HG02938 (cell line): ENCODE data around the gene MLST8.
"Not testable (repeated sequence)": the region's sequence is repeated elsewhere in the genome, so short reads cannot be mapped to it uniquely, and the experiment has no call there.

Experiments used
- ATAC-seq: cut with Tn5 transposase; IDR thresholded peaks from one replicate; pipeline ENCODE4 v1.9.1; 2021; ENCODE audit warnings: mild to moderate bottlenecking, moderate library complexity; ENCODE audit not compliant: unreplicated experiment

MLST8 gene

GRCh38 chr16:2189252-2189893, 15.9 kb upstream of the MLST8 start:
- ATAC-seq, result no peak

DNA sequence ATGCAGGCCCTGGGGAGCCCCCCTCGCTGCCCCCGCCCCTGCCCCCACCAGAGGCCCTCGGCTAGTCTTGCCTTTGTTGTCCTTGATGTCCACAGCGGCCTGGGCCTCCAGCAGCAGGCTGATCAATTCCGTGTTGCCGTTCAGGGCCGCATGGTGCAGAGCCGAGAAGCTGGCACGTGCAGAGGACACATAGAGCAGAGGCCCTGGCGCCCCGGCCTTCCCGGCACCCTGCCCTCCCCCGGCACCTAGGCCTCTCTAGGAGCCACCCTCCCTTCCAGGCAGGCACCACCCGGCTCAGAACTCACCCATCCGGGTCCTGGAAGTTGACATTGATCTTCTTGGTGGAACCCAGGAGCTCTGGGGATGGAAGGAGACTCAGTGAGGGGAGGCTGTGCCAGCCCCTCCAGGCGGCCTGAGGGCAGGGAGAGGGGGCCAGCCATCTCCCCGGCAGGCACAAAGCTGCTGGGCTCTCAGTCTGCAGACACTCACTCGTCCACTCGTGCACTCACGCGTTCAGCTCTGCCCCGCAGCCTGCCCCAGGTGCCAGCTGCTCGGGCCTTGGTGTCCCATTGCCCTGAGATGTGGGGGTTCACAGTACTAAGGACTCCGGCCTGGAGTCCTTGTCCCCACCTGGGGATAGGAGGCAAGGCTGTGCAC, 15.1 kb upstream of the MLST8 start:
- ATAC-seq, result no peak

DNA sequence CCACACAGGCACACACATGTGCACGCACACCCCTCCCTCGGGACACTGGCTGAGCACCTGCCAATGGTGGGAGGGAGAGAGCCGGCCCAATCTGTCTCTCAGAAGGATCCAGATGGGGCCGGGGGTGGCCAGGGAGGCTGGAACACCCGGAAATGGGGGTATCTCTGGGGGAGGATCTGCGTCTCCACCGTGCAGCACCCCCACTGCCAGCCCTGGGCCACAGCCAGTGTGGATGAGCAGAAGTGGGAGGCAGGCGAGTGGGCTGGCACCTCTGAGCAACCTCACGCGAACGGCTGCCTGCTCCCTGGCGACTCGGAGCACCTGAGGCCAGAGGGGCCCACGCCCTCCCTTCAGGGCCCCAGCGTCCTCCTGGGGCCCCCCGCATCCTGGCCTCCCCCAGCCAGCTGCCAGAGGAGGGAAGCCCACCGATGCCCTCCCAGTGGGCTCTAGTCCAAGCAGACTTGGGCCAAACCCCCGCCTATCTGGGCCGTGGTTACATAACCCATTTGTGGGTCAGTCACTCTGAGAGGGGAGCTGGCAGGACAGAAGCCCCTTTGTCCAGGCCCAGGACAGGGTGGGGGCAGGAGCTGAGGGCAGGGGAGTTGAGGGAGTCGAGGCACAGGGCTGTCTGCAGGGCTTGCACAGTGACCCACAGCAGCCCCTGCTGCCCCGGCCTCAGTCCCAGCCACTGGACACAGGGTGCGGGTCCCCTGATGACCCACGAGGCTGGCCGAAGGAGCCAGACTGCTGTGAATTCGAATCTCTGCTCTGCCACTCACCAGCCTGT, 14.4 kb upstream of the MLST8 start:
- ATAC-seq, result no peak

DNA sequence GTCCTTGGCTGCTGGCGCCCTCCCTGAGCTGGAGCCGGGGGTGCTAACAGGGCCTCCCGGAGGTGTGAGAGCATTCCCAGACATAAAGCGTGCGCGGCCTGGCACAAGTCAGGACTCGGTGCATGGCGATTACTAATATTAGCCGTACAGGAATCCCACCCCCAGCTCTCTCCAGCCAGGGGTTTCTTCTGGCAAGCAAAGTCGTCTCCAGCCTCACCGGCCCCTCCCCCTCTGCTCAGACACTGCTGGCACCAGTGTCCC, 13.9 kb upstream of the MLST8 start:
- ATAC-seq, result no peak

DNA sequence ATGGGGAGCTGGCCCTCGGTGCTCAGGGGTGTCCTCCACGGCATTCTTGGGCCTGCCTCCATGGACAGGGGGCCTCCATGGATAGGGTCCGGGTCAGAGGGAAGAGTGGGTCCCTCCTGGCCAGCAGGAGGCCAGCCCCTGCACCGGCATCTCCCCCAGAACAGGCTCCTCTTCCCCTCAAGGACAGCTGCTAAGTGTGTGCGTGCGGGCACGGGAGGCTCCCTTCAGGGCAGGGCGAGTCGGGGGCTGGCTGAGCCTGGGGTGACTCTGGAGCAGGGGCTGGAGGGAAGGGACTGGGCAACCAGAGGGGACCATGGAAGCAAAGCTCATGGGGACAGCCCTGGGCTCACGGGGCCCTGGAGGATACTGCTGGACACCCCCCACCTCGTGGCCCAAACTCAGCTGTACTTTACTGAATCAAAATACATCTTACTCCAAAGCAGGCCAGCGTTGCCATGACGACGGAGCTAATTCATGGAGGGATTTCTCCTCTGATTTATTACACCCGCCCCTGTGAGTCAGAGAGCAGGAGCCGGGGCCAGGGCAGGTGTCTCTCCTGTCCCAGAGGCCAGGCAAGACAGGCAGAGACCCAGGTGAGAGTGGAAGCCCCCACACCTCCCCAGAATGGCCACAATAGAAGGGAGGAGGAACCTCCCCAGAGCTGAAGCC, 11.0 kb upstream of the MLST8 start:
- no peak for ATAC-seq

GRCh38 chr16:2194852-2195321, 10.4 kb upstream of the MLST8 start:
- ATAC-seq, result no peak

DNA sequence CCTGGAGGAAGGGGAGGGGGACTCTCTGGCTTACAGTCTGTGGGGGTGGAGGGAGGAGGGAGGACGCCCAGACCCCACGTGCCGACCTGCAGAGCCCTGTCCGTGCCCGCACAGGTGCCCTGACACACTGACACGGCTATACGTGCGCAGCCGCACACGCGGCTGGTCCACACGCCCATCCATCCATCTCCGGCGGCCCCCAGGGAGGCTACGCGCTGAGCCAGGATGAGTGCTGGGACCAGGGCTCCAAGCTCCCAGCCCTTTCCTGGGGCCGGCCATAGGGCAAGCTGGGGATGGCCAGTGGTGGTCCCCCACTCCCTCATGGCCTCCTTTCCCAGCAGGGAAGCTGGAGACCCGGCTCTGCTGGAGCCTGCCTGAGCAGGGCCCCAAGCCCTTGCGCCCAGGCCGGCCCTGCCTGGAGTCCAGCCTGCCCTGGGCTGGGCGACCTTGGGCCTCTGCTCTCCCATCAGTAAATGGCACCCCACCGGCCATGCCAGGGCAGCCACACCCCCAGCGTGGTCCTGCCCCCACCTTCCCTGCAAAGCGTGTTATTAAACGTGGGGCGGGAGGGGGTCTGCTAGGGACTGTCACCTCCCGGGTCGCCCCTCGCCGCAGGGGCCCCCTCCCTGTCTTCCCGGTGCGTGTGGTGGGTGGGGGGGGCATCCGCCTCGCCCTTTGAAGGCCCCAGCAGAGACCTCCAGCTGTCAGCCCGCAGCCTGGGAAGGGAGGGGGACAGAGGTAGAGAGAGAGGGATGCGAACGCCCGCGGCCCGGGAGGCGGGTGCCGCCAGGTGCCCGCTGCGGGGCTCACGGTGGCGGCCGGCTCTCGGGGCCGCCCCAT, 9.7 kb upstream of the MLST8 start:
- no peak for ATAC-seq

GRCh38 chr16:2196162-2196980, 8.9 kb upstream of the MLST8 start, which contains the start of gene CASKIN1:
CASKIN1 (minus strand) TSS chr16:2196605; CDS start chr16:2196432, 173 bp downstream.
- ATAC-seq, result no peak

DNA sequence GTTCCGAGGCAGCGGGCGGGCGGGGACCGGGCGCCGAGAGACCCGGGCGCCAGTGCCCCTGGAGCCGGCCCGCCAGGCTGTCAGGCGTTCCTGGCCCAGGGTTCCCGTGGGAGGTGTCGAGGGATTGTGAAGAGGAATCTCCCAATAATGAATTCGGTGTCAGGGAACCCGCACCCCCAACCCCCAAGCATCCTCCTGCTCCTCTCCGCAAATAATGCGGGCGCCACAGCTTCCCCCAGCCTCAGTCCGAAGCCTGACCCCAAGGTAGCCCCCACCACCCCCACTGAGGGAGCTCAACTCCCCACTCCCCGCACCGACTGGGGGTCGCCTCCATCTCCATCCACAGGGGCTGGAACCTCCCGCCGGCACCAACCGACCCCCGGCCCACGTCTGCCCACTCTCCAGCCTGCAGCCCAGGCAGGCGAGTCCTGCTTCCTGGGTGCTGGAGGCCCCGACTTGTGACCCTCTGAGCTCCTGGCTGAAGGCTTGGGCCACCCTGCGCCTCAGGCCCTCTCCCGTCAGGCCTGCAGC, 8.2 kb upstream of the MLST8 start:
- ATAC-seq, result no peak

DNA sequence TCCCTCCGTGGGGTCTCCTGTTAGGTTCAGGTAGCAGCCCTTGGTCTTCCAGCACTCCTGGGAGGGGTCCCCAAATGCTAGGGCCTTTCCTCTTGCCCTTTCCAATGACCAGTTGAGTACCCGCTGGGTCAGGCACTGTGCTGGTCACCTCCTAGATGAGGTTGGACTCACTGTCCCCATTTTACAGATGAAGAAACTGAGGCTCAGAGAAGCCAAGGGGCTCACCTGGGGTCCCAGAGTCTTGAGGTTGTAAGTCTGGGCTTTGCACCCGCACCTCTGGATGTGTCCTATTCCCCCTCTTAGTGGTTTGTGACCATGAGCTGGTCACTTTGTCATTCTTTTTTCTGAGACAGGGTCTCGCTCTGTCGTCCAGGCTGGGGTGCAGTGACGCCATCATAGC, 7.5 kb upstream of the MLST8 start:
- ATAC-seq, result no peak

- no peak for ATAC-seq
These were observed 7.0 kb upstream of the MLST8 start for GRCh38 chr16:2198283-2198682.

DNA sequence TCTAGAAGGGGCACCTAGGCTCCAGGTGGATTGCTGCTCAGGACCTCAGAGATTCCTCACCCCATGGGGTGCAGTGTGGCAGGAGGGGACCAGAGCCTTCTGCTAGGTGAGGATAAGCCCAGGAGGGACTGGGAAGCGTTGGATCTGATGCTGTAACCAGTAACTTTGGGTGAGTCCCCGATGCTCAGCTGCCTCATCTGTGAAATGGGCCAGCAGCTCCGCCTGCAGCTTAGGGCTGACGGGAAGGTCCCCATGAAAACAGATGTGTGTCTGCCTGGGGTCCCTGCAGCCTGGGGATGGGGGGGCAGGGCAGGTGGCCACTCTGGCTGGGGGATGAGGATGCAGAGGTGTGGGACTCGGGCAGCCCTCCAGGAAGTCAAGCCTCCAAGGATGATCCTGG, 6.2 kb upstream of the MLST8 start:
- no peak for ATAC-seq

GRCh38 chr16:2199621-2200139, 5.6 kb upstream of the MLST8 start:
- ATAC-seq, result no peak

DNA sequence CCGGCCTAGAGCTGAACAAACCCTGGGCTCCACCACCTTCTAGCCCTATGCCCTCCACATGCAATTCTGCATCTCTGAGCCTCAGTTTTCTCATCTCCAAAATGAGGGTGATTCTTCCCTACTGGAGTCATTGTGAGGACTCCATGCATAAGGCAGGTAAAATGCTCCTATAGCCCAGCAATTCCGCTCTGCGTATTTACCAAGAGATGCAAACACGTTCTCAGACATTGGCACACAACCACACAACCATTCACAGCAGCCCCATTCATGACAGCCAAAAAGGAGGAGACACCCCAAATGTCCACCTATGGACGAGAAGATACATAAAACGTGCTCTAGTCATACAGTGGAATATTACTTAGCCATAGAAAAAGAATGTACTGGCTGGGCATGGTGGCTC, 4.9 kb upstream of the MLST8 start:
- ATAC-seq, result no peak

DNA sequence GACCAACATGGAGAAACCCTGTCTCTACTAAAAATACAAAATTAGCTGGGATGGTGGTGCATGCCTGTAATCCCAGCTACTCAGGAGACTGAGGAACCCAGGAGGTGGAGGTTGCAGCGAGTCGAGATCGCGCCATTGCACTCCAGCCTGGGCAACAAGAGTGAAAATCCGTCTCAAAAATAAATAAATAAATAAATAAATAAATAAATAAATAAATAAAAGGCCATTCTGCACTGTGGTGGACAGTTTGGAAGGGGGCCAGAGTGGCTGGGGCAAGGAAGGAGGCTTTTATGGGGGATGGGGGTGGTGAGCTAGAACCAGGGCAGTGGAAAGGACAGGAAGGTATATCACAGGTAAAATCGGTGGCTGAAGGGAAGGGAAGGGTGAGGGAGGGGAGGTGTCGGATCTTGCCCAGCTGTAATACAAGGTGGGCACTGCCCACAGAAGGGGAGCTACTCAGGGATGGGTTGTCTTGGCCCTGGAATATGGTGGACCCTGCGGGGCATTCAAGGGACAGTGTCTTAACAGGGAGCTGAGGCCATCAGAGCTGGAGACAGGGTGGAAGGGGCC, 2.0 kb upstream of the MLST8 start:
- ATAC-seq, result not testable (repeated sequence)

DNA sequence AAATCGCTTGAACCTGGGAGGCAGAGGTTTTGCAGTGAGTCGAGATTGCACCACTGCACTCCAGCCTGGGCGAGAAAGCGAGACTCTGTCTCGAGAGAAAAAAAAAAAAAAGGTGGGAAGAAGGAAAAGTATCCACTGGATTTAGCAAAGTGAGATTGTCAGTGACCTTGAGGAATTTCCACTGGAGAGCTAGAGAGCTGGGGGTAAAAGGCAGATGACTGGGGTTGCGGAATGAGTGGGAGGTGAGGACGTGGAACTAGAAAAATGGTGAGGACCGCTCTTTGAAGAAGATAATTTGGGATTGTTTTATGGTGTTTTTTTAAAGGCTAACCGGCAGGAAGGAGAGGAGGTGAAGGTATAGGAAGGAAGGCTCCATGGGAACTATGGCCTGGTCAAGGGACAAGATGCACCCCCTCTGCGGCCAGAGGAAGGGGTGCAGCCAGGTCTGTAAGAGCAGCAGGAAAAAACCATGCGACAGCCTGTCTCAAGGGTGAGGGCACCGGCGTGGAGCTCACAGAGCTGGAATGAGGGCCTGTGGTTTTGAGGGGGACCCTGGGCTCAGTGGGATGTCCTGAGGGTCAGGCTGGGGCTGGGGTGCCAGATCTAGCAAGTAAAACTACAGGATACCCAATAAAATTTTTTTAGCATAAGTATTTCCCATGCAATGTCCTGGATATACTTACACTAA, 694 bp upstream of the MLST8 start:
- no peak for ATAC-seq

GRCh38 chr16:2205967-2206313, 686 bp downstream of the MLST8 start:
- peak; percentile 10 for ATAC-seq

- ATAC-seq, result no peak
These were observed 1.1 kb downstream of the MLST8 start for GRCh38 chr16:2206420-2206779.
